ENCODE data around the gene REXO1. TPM values are rescaled to one million over a fixed set of nuclear protein-coding genes. Genes with fewer than 3 reads are reported as not detected.

Gene REXO1
- total RNA-seq, 4 donors from 2014 or later = 16.2 to 36.0 (median 26.1) TPM

DNA sequence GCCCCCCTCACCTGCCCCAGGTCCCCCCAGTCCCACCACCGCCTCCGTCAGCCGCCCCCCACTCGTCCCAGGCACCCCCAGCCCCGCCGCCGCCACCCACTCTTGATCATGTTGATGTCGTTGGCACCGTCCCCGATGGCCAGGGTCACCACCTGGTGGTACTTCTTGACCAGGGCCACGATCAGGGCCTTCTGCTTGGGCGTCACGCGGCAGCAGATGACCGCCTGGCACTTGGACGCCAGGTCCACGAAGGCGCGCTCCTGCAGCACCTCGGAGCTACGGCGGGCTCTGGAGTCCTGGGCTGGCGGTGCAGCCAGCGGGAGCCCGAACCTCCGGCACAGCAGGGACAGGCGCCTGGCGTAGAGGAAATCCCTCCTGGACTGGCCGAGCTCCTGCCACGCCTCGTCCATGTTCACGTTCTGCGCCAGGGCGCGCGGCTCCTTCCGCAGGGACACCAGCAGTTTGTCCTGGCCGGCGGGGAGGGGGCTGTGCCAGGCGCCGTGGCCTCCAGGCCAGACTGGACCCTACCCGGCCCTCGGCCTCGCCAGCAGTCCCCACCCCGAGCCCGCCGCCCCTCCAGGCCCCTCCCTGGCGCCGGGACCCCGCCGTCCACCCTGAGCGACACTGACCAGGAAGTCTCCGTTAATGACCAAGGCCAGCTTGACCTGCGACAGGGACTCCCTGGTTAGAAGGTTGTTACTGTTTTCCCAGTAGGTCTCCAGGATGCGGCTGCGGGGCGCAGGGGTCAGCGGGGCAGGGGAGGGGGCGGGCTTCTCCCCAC is 58.8 kb downstream of the REXO1 start:
- Histone ChIP-seq H3K9me3 (no peaks in the 10 kb centered on the region), H3K4me3 (peak overlapping the region; percentile 13 to 32 (median 22)), H3K27ac (replicated peaks in 1 of 4) (no peak overlapping the region), H3K36me3 (no peaks in the 10 kb centered on the region), H3K27me3 (peaks cover 0 to 88% (median 15%) of the 10 kb centered on the region in 4 donors), H3K4me1 (peaks cover 0 to 15% (median 14%) of the 10 kb centered on the region in 4 donors)
- intact Hi-C loops (cut with DNase I) = loop anchor here (2.0 kb wide), 1 partner anchor 35 kb away; no protein-coding TSS in a partner anchor
- 12% methylated on average over 5 of the region's 59 CpGs for WGBS
- DNase-seq (ENCODE audit: extremely low spot score) = no peak
- TF ChIP-seq EP300 (IDR thresholded peaks at IDR 0.05) (no peak), POLR2AphosphoS5 (IDR thresholded peaks at IDR 0.05) (no peak), POLR2A (IDR thresholded peaks at IDR 0.05; ENCODE audit: low read depth) (no peak)
- TF ChIP-seq, protein P1, sequence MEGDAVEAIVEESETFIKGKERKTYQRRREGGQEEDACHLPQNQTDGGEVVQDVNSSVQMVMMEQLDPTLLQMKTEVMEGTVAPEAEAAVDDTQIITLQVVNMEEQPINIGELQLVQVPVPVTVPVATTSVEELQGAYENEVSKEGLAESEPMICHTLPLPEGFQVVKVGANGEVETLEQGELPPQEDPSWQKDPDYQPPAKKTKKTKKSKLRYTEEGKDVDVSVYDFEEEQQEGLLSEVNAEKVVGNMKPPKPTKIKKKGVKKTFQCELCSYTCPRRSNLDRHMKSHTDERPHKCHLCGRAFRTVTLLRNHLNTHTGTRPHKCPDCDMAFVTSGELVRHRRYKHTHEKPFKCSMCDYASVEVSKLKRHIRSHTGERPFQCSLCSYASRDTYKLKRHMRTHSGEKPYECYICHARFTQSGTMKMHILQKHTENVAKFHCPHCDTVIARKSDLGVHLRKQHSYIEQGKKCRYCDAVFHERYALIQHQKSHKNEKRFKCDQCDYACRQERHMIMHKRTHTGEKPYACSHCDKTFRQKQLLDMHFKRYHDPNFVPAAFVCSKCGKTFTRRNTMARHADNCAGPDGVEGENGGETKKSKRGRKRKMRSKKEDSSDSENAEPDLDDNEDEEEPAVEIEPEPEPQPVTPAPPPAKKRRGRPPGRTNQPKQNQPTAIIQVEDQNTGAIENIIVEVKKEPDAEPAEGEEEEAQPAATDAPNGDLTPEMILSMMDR (IDR thresholded peaks at IDR 0.05) = no peak

DNA sequence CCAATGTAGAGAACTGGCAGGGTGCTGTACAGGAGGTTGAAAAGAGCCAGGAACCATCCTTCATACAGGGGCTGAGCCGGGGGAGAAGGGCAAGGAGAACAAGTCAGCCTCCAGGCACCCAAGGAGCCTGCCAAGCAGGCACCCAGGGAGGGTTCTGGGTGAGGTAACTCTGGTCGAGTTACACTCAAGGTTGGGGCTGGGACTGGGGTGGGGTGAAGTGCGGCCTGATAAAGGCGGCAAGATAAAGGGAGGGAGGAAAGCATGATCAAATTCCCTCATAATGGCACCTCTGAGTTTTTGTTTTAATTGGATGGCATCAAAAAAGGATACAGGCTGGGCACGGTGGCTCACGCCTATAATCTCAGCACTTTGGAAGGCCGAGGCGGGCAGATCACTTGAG is 61.2 kb downstream of the REXO1 start:
- TF ChIP-seq EP300 (IDR thresholded peaks at IDR 0.05) = no peak
- TF ChIP-seq POLR2A (IDR thresholded peaks at IDR 0.05; ENCODE audit: low read depth) = no peak
- no peak for TF ChIP-seq POLR2AphosphoS5 (IDR thresholded peaks at IDR 0.05)
- TF ChIP-seq, protein P1 (IDR thresholded peaks at IDR 0.05) = no peak
- Histone ChIP-seq H3K9me3 (peaks cover 0 to 12% (median 6%) of the 10 kb centered on the region in 4 donors), H3K4me3 (no peak overlapping the region), H3K27ac (replicated peaks in 1 of 4) (no peak overlapping the region), H3K27me3 (peaks cover 0 to 96% (median 19%) of the 10 kb centered on the region in 4 donors), H3K4me1 (peaks cover 0 to 15% (median 14%) of the 10 kb centered on the region in 4 donors), H3K36me3 (no peaks in the 10 kb centered on the region)
- DNase-seq (ENCODE audit: extremely low spot score) = no peak
- intact Hi-C loops (cut with DNase I) = no loop called here
- WGBS = 84% methylated on average over 8 of the region's 8 CpGs

DNA sequence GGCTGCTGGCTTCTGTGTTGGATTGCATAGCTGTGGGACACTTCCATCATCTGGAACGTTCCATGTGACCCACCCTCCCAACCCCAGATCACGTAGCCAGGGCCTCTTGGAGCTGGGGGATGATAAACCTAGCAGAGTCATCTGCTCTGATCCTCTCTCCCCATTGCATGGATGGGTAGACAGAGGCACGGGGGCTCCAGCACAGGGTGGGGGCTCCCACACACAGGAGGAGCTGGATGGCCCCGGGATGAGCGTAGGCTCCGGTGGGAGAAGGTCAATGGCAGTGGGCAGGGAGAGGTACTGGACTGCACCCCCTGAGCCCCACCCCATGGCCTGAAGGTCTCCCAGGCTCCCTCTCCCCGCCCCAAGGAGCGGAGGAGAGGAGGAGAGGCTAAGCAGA is 61.6 kb downstream of the REXO1 start:
- intact Hi-C loops (cut with DNase I) = no loop called here
- peaks cover 0 to 17% (median 10%) of the 10 kb centered on the region in 4 donors for H3K9me3 ChIP-seq
- 58% methylated on average over 3 of the region's 8 CpGs for WGBS
- H3K4me1 ChIP-seq = peaks cover 0 to 15% (median 14%) of the 10 kb centered on the region in 4 donors
- peaks cover 0 to 96% (median 19%) of the 10 kb centered on the region in 4 donors for H3K27me3 ChIP-seq
- no peaks in the 10 kb centered on the region for H3K36me3 ChIP-seq
- DNase-seq (ENCODE audit: extremely low spot score) = no peak
- no peak overlapping the region for H3K27ac ChIP-seq (replicated peaks in 1 of 4)
- TF ChIP-seq POLR2AphosphoS5 (IDR thresholded peaks at IDR 0.05) = no peak
- no peak for TF ChIP-seq POLR2A (IDR thresholded peaks at IDR 0.05; ENCODE audit: low read depth)
- TF ChIP-seq, protein P1 (IDR thresholded peaks at IDR 0.05) = no peak
- no peak for TF ChIP-seq EP300 (IDR thresholded peaks at IDR 0.05)
- H3K4me3 ChIP-seq = no peak overlapping the region

DNA sequence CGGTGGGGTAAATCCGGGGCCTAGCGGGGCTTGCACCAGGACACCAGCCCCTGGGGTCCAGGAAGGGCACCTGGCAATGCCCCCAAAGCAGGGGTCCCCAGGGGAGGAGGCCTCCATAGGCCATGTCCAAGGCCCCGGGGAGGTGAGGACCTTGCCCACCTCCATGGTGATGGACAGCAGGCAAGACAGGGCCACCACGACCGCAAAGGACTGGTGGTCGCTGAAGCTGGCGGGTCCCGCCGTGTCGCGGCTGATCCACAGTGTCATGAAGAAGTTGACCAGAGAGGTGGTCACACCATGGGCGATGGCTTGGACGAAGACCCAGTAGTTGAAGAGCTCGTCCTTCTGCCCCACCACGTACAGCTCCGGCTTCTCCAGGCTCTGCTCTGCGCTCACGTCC is 63.0 kb downstream of the REXO1 start:
- intact Hi-C loops (cut with DNase I) = no loop called here
- peaks cover 0 to 19% (median 14%) of the 10 kb centered on the region in 4 donors for H3K9me3 ChIP-seq
- H3K4me1 ChIP-seq = peaks cover 0 to 15% (median 14%) of the 10 kb centered on the region in 4 donors
- H3K4me3 ChIP-seq = no peak overlapping the region
- no peaks in the 10 kb centered on the region for H3K36me3 ChIP-seq
- no peak for TF ChIP-seq POLR2AphosphoS5 (IDR thresholded peaks at IDR 0.05)
- no peak for TF ChIP-seq POLR2A (IDR thresholded peaks at IDR 0.05; ENCODE audit: low read depth)
- no peak for TF ChIP-seq EP300 (IDR thresholded peaks at IDR 0.05)
- TF ChIP-seq, protein P1 (IDR thresholded peaks at IDR 0.05) = no peak
- peaks cover 0 to 97% (median 24%) of the 10 kb centered on the region in 4 donors for H3K27me3 ChIP-seq
- WGBS = 92% methylated on average over 8 of the region's 19 CpGs
- no peak for DNase-seq (ENCODE audit: extremely low spot score)
- no peak overlapping the region for H3K27ac ChIP-seq (replicated peaks in 1 of 4)
